SU-DHL-6 (cell line): ENCODE measurements around the gene MOSMO.
"Not testable (repeated sequence)": the region's sequence is repeated elsewhere in the genome, so short reads cannot be mapped to it uniquely, and the experiment has no call there.

ENCODE experiments used
- H2AFZ ChIP-seq: fragments of 200-600 bp; sonication (generic); 2 replicates; pipeline ENCODE4 v1.6.1; 2014; ENCODE audit warnings: low read depth, mild to moderate bottlenecking, moderate library complexity, mixed read lengths, antibody characterized with exemption, low read length; ENCODE audit not compliant: severe bottlenecking
- H3F3A ChIP-seq: fragments of 200-600 bp; shearing (Covaris generic); 2 replicates; pipeline ENCODE4 v1.6.0; 2016; ENCODE audit warnings: antibody characterized with exemption, mild to moderate bottlenecking; ENCODE audit not compliant: insufficient read depth
- H3K27ac ChIP-seq: fragments of 200-600 bp; sonication (generic); 2 replicates; pipeline ENCODE4 v1.5.1; 2016; ENCODE audit warnings: low read depth, mild to moderate bottlenecking, low read length, moderate library complexity, mixed read lengths
- H3K27me3 ChIP-seq: fragments of 200-600 bp; sonication (generic), shearing (Covaris generic); 2 replicates; pipeline ENCODE4 v1.6.0; 2014; ENCODE audit warnings: mild to moderate bottlenecking, low read length
- H3K36me3 ChIP-seq: fragments of 200-600 bp; sonication (generic); 2 replicates; pipeline ENCODE4 v1.6.1; 2014; ENCODE audit warnings: mild to moderate bottlenecking, low read length, mixed read lengths
- H3K4me2 ChIP-seq: fragments of 300-600, 200-600 bp; shearing (Covaris generic), sonication (generic); 2 replicates; pipeline ENCODE4 v1.6.0; 2014; ENCODE audit warnings: low read length, low read depth, mild to moderate bottlenecking; ENCODE audit not compliant: poor library complexity, severe bottlenecking
- H3K4me3 ChIP-seq: fragments of 200-600 bp; sonication (generic); 2 replicates; pipeline ENCODE4 v1.5.1; 2014; ENCODE audit warnings: antibody characterized with exemption, low read length, mild to moderate bottlenecking, mixed read lengths; ENCODE audit not compliant: insufficient read depth, poor library complexity, severe bottlenecking
- H3K79me2 ChIP-seq: fragments of 200-600 bp; sonication (generic); 2 replicates; pipeline ENCODE4 v1.6.1; 2014; ENCODE audit warnings: mild to moderate bottlenecking, low read length, moderate library complexity; ENCODE audit not compliant: insufficient read depth
- H3K9ac ChIP-seq: fragments of 200-600 bp; sonication (generic); 2 replicates; pipeline ENCODE4 v1.7.0; 2014; ENCODE audit warnings: mild to moderate bottlenecking, low read length
- H3K9me2 ChIP-seq: fragments of 200-600 bp; sonication (generic); replicated peaks from 2 replicates; pipeline ENCODE4 v1.6.1; 2014; ENCODE audit warnings: low read length; ENCODE audit not compliant: insufficient read depth
- H3K9me3 ChIP-seq: fragments of 200-600 bp; sonication (generic); 2 replicates; pipeline ENCODE4 v1.6.1; 2014; ENCODE audit warnings: low read length, mixed read lengths; ENCODE audit not compliant: insufficient read depth
- H4K20me1 ChIP-seq: fragments of 200-600 bp; sonication (generic); 2 replicates; pipeline ENCODE4 v1.6.1; 2014; ENCODE audit warnings: low read depth, mild to moderate bottlenecking, antibody characterized with exemption, low read length, moderate library complexity, mixed read lengths
- EZH2phosphoT487 ChIP-seq: fragments of 200-600 bp; sonication (generic), shearing (Covaris generic); conservative IDR thresholded peaks from 2 replicates; pipeline ENCODE4 v1.6.1; 2018; ENCODE audit warnings: mild to moderate bottlenecking, antibody characterized with exemption, low read length, moderate library complexity, mixed read lengths
- TF ChIP-seq, protein P1 (sequence below): fragments of 200-600 bp; sonication (generic); IDR thresholded peaks from one replicate; pipeline ENCODE4 v1.5.1; 2017; ENCODE audit warnings: antibody characterized with exemption, mild to moderate bottlenecking, low read length, moderate library complexity; ENCODE audit not compliant: insufficient read depth, poor library complexity, severe bottlenecking

The MOSMO gene

DNA sequence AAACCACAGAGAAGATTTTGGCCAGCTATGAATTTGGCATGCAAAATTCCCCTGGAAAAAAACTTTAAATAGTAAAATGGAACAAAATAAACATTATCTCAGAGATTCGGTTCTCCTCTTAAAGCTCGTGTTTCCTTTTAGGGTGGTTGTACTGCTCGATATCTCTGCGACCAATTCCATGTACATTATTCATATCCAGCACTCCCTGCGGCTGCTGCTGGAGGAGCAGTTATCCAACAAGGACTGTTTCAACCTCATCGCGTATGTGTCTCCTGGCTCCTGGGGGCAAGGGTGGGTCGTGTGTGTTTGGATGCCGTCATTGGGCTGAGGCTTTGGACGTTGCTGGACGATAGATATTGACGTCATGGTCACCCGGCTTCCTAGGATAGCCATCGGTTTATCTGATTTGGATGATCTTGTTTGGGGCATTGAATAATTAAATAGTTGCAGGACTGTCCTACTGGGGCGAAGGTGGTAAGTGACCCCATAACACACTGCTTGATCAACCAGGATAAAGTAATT lies 118.2 kb downstream of the MOSMO start:
- no peaks in the 10 kb centered on the region for H3K27me3 ChIP-seq
- no peak overlapping the region for H3K9ac ChIP-seq
- no peaks in the 10 kb centered on the region for H3K9me2 ChIP-seq
- no peaks in the 10 kb centered on the region for H3K79me2 ChIP-seq
- no peak overlapping the region for H3K4me3 ChIP-seq
- no peak overlapping the region for H2AFZ ChIP-seq
- no peaks in the 10 kb centered on the region for H3K9me3 ChIP-seq
- no peak overlapping the region for H3K27ac ChIP-seq
- H3K4me2 ChIP-seq, result no peak overlapping the region
- TF ChIP-seq, protein P1, sequence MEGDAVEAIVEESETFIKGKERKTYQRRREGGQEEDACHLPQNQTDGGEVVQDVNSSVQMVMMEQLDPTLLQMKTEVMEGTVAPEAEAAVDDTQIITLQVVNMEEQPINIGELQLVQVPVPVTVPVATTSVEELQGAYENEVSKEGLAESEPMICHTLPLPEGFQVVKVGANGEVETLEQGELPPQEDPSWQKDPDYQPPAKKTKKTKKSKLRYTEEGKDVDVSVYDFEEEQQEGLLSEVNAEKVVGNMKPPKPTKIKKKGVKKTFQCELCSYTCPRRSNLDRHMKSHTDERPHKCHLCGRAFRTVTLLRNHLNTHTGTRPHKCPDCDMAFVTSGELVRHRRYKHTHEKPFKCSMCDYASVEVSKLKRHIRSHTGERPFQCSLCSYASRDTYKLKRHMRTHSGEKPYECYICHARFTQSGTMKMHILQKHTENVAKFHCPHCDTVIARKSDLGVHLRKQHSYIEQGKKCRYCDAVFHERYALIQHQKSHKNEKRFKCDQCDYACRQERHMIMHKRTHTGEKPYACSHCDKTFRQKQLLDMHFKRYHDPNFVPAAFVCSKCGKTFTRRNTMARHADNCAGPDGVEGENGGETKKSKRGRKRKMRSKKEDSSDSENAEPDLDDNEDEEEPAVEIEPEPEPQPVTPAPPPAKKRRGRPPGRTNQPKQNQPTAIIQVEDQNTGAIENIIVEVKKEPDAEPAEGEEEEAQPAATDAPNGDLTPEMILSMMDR, result no peak
- TF ChIP-seq EZH2phosphoT487, result no peak
- no peaks in the 10 kb centered on the region for H3K36me3 ChIP-seq
- H4K20me1 ChIP-seq, result no peaks in the 10 kb centered on the region
- no peaks in the 10 kb centered on the region for H3F3A ChIP-seq

DNA sequence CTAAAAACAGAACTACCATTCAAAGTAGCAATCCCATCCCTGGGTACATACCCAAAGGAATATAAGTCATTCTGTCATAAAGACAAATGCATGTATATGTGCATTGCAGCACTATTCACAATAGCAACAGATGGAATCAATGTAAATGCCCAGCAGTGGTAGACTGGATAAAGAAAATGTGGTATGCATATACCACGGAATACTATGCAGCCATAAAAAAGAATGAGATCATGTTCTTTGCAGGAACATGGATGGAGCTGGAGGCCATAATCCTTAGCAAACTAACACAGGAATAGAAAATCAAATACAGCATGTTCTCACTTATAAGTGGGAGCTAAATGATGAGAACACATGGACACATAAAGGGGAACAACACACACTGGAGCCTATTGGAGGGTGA lies 120.6 kb downstream of the MOSMO start:
- not testable (repeated sequence) for H3K36me3 ChIP-seq, H3K9me2 ChIP-seq, H3K9me3 ChIP-seq, H3K27ac ChIP-seq, H3F3A ChIP-seq, H4K20me1 ChIP-seq, H3K9ac ChIP-seq, H3K79me2 ChIP-seq, H2AFZ ChIP-seq, H3K4me2 ChIP-seq, H3K4me3 ChIP-seq, H3K27me3 ChIP-seq

DNA sequence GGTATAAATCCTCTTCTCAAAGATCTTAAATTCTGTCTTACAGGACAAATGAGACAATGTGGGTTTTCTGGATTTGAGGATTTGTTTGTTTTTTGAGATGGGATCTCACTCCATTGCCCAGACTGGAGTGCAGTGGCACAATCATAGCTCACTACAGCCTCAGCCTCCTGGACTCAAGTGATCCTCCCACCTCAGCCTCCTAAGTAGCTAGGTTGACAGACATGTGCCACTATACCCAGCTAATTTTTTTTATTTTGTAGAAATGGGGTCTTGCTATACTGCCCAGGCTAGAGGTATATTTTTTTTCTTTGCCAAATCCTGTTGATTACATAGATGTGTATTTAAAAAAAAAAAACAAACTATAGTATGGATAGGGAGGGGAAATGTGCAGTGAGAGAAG lies 122.6 kb downstream of the MOSMO start:
- H4K20me1 ChIP-seq, result no peaks in the 10 kb centered on the region
- no peaks in the 10 kb centered on the region for H3K36me3 ChIP-seq
- no peak for TF ChIP-seq EZH2phosphoT487
- TF ChIP-seq, protein P1, result no peak
- H3K79me2 ChIP-seq, result no peaks in the 10 kb centered on the region
- H3K9me3 ChIP-seq, result no peaks in the 10 kb centered on the region
- no peak overlapping the region for H2AFZ ChIP-seq
- no peaks in the 10 kb centered on the region for H3K9me2 ChIP-seq
- H3K4me3 ChIP-seq, result no peak overlapping the region
- H3F3A ChIP-seq, result no peaks in the 10 kb centered on the region
- H3K27ac ChIP-seq, result no peak overlapping the region
- no peaks in the 10 kb centered on the region for H3K27me3 ChIP-seq
- H3K4me2 ChIP-seq, result no peak overlapping the region
- H3K9ac ChIP-seq, result no peak overlapping the region

DNA sequence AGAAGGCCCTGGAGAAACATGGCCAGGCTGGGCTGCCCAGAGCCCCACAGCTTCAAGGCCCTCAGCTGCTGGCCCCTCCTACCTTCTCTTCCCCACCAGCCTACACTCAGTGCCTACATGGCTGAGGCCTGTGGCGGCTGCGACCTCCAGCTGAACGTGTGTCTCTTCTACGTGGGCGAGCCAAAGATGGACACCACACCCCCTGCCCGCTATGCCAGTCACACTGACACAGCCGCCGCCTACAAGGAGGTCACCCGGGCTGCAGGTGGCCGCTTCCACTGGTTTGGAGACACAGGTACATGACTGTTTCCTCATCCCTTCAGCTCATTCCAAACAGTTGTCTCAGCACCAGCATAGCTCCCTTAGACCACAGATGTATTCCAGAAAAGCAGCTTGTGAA lies 124.9 kb downstream of the MOSMO start:
- TF ChIP-seq, protein P1, result no peak
- TF ChIP-seq EZH2phosphoT487, result no peak
- no peak overlapping the region for H3K4me2 ChIP-seq
- H3K9ac ChIP-seq, result no peak overlapping the region

More for the DNA sequence above, 124.9 kb downstream of the MOSMO start:
- Histone ChIP-seq H4K20me1 (no peaks in the 10 kb centered on the region), H3K9me3 (no peaks in the 10 kb centered on the region), H3K27ac (no peak overlapping the region), H3K36me3 (no peaks in the 10 kb centered on the region), H3K79me2 (no peaks in the 10 kb centered on the region), H3K27me3 (no peaks in the 10 kb centered on the region), H3K9me2 (no peaks in the 10 kb centered on the region), H3F3A (no peaks in the 10 kb centered on the region), H2AFZ (no peak overlapping the region), H3K4me3 (no peak overlapping the region)
